ENCODE data around the gene NAGPA.

DNA sequence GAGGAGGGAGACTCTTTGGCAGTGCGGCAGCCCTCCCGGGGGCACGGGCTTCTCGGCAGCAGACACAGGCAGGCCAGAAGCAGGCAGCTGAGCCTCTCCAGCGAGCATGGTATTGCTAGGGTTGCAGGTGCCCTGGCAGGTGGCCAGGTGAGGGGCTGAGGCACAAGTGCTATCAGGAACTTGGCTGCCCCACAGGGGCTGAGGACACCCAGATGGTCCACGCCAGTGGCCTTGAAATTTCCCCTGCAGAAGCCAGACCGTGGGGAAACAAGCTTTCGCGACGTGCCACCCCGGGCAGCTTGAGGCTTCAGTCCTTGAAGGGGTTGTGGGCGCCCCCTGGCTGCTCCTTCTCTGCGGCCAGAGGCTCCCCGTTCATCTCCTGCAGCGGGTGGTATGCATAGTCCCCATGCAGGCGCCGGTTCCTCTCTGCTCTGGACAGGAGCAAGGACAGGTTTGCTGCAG is 8.5 kb downstream of the NAGPA start:
- TF ChIP-seq, protein P1, sequence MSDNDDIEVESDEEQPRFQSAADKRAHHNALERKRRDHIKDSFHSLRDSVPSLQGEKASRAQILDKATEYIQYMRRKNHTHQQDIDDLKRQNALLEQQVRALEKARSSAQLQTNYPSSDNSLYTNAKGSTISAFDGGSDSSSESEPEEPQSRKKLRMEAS (IDR thresholded peaks at IDR 0.05; ENCODE audit: low read depth, low read length) = no peak
- TF ChIP-seq, protein P2, sequence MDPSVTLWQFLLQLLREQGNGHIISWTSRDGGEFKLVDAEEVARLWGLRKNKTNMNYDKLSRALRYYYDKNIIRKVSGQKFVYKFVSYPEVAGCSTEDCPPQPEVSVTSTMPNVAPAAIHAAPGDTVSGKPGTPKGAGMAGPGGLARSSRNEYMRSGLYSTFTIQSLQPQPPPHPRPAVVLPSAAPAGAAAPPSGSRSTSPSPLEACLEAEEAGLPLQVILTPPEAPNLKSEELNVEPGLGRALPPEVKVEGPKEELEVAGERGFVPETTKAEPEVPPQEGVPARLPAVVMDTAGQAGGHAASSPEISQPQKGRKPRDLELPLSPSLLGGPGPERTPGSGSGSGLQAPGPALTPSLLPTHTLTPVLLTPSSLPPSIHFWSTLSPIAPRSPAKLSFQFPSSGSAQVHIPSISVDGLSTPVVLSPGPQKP (IDR thresholded peaks at IDR 0.05; ENCODE audit: low read depth, low read length) = no peak
- TF ChIP-seq CREB1 (IDR thresholded peaks at IDR 0.05; ENCODE audit: low read depth) (no peak), BRCA1 (IDR thresholded peaks at IDR 0.05; ENCODE audit: low read depth, low read length) (no peak), NFXL1 (IDR thresholded peaks at IDR 0.05; ENCODE audit: borderline replicate concordance) (no peak), POLR2A (IDR thresholded peaks at IDR 0.05; ENCODE audit: low read depth, low read length) (no peak), MXI1 (IDR thresholded peaks at IDR 0.05; ENCODE audit: low read depth, low read length) (no peak), ASH2L (IDR thresholded peaks at IDR 0.05; ENCODE audit: borderline replicate concordance, low read depth) (no peak), RCOR1 (conservative IDR thresholded peaks at IDR 0.05; ENCODE audit: low read depth, low read length) (no peak)
- TF ChIP-seq, protein P3, sequence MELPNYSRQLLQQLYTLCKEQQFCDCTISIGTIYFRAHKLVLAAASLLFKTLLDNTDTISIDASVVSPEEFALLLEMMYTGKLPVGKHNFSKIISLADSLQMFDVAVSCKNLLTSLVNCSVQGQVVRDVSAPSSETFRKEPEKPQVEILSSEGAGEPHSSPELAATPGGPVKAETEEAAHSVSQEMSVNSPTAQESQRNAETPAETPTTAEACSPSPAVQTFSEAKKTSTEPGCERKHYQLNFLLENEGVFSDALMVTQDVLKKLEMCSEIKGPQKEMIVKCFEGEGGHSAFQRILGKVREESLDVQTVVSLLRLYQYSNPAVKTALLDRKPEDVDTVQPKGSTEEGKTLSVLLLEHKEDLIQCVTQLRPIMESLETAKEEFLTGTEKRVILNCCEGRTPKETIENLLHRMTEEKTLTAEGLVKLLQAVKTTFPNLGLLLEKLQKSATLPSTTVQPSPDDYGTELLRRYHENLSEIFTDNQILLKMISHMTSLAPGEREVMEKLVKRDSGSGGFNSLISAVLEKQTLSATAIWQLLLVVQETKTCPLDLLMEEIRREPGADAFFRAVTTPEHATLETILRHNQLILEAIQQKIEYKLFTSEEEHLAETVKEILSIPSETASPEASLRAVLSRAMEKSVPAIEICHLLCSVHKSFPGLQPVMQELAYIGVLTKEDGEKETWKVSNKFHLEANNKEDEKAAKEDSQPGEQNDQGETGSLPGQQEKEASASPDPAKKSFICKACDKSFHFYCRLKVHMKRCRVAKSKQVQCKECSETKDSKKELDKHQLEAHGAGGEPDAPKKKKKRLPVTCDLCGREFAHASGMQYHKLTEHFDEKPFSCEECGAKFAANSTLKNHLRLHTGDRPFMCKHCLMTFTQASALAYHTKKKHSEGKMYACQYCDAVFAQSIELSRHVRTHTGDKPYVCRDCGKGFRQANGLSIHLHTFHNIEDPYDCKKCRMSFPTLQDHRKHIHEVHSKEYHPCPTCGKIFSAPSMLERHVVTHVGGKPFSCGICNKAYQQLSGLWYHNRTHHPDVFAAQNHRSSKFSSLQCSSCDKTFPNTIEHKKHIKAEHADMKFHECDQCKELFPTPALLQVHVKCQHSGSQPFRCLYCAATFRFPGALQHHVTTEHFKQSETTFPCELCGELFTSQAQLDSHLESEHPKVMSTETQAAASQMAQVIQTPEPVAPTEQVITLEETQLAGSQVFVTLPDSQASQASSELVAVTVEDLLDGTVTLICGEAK (IDR thresholded peaks at IDR 0.05; ENCODE audit: borderline replicate concordance) = no peak
- TF ChIP-seq, protein P4, sequence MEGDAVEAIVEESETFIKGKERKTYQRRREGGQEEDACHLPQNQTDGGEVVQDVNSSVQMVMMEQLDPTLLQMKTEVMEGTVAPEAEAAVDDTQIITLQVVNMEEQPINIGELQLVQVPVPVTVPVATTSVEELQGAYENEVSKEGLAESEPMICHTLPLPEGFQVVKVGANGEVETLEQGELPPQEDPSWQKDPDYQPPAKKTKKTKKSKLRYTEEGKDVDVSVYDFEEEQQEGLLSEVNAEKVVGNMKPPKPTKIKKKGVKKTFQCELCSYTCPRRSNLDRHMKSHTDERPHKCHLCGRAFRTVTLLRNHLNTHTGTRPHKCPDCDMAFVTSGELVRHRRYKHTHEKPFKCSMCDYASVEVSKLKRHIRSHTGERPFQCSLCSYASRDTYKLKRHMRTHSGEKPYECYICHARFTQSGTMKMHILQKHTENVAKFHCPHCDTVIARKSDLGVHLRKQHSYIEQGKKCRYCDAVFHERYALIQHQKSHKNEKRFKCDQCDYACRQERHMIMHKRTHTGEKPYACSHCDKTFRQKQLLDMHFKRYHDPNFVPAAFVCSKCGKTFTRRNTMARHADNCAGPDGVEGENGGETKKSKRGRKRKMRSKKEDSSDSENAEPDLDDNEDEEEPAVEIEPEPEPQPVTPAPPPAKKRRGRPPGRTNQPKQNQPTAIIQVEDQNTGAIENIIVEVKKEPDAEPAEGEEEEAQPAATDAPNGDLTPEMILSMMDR (IDR thresholded peaks at IDR 0.05 in 2 of 3, conservative IDR thresholded peaks at IDR 0.05 in 1 of 3; ENCODE audit: control insufficient read depth in 2 of 3, extremely low read depth in 1 of 3, insufficient read depth in 1 of 3, low read depth in 3 of 3, low read length in 3 of 3) = peak; percentile 8 to 29 (median 18); a peak in 2 of 6 replicates
- TF ChIP-seq, protein P5, sequence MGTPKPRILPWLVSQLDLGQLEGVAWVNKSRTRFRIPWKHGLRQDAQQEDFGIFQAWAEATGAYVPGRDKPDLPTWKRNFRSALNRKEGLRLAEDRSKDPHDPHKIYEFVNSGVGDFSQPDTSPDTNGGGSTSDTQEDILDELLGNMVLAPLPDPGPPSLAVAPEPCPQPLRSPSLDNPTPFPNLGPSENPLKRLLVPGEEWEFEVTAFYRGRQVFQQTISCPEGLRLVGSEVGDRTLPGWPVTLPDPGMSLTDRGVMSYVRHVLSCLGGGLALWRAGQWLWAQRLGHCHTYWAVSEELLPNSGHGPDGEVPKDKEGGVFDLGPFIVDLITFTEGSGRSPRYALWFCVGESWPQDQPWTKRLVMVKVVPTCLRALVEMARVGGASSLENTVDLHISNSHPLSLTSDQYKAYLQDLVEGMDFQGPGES (IDR thresholded peaks at IDR 0.05) = no peak
- TF ChIP-seq, protein P6, sequence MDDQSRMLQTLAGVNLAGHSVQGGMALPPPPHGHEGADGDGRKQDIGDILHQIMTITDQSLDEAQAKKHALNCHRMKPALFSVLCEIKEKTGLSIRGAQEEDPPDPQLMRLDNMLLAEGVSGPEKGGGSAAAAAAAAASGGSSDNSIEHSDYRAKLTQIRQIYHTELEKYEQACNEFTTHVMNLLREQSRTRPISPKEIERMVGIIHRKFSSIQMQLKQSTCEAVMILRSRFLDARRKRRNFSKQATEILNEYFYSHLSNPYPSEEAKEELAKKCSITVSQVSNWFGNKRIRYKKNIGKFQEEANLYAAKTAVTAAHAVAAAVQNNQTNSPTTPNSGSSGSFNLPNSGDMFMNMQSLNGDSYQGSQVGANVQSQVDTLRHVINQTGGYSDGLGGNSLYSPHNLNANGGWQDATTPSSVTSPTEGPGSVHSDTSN (IDR thresholded peaks at IDR 0.05; ENCODE audit: insufficient replicate concordance, low read depth, low read length) = no peak

Data from GM12878 (cell line).